ENCODE data around the gene CA10. TPM values are rescaled to one million over a fixed set of nuclear protein-coding genes. Genes with fewer than 3 reads are reported as not detected.

Gene CA10
- total and polyA plus RNA-seq, 5 experiments from 2014 or later, result not detected

DNA sequence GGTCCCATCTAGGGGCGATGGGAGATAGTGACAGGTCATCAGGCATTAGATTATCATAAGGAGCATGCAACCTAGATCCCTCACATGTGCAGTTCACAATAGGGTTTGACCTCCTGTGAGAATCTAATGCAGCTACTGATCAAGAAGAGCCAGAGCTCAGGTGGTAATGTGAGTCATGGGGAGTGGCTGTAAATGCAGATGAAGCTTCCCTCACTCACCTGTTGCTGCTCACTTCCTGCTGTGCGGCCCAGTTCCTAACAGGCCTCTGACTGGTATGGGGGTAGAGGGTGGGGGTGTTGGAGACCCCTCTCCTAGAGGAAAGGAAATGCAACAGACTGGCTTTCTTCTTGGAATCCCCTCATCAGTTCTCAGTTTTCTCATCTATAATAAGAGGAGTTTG, 131.4 kb downstream of the CA10 start:
- Mint-ChIP-seq H3K9me3 (peaks cover 0 to 6% (median under 1%) of the 10 kb centered on the region in 9 donors), H3K4me3 (no peak overlapping the region), H3K4me1 (no peaks in the 10 kb centered on the region), H3K27me3 (peaks cover 2 to 19% (median 8%) of the 10 kb centered on the region in 5 donors), H3K27ac (no peak overlapping the region), H3K36me3 (no peaks in the 10 kb centered on the region)
- ATAC-seq (no peak), DNase-seq (no peak)
- POLR2A ChIA-PET, result no interaction called here

DNA sequence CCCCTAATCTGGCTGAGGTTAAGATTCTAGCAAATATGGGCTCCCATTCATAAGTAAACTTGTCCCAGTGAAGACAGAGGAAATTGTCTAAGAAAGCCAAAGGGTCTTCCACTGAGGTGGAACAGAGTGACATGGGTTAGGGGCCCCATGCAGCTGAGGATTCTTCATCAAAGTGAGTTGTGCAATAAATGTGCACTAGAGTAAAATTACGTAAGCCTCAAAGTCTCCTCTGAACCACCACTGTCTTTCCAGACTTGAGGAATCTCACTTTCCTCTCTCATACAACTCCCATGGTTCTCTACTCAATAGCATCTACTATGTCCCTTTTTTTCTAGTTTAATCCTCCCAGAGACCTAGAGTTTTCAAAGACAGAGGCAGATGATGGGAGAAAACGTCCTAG, 132.4 kb downstream of the CA10 start:
- no peak for ATAC-seq
- Mint-ChIP-seq H3K27me3 (peaks cover 2 to 24% (median 8%) of the 10 kb centered on the region in 5 donors), H3K36me3 (no peaks in the 10 kb centered on the region)

DNA sequence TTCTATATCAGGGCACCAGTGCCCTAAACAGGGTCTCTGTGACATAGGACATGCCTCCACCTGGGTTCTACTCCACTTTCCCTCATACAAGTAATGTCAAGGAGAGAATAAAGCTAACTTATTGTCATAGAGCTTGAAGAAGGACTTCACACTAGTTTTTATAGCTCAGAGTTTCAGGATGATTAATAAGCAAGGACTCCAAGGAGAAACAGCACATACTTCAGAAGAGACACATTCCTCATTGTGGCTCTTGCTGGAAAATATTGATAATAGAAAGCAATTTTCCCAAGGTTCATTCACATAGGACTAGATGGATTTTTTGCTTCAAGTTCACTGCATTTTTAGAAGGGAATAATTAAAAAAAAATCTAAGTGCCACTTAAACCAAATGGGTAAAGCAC, 133.3 kb downstream of the CA10 start:
- peaks cover 0 to 12% (median 0%) of the 10 kb centered on the region in 9 donors for H3K9me3 Mint-ChIP-seq
- H3K4me1 Mint-ChIP-seq, result no peaks in the 10 kb centered on the region
- peaks cover 4 to 24% (median 12%) of the 10 kb centered on the region in 5 donors for H3K27me3 Mint-ChIP-seq
- POLR2A ChIA-PET, result no interaction called here
- no peak for DNase-seq
- no peaks in the 10 kb centered on the region for H3K36me3 Mint-ChIP-seq
- H3K27ac Mint-ChIP-seq, result no peak overlapping the region
- ATAC-seq, result no peak
- H3K4me3 Mint-ChIP-seq, result no peak overlapping the region

More for the DNA sequence above, 132.4 kb downstream of the CA10 start:
- DNase-seq, result no peak
- no peak overlapping the region for H3K4me3 Mint-ChIP-seq
- no peaks in the 10 kb centered on the region for H3K4me1 Mint-ChIP-seq
- no peak overlapping the region for H3K27ac Mint-ChIP-seq
- H3K9me3 Mint-ChIP-seq, result peaks cover 0 to 8% (median 0%) of the 10 kb centered on the region in 9 donors
- POLR2A ChIA-PET, result no interaction called here

DNA sequence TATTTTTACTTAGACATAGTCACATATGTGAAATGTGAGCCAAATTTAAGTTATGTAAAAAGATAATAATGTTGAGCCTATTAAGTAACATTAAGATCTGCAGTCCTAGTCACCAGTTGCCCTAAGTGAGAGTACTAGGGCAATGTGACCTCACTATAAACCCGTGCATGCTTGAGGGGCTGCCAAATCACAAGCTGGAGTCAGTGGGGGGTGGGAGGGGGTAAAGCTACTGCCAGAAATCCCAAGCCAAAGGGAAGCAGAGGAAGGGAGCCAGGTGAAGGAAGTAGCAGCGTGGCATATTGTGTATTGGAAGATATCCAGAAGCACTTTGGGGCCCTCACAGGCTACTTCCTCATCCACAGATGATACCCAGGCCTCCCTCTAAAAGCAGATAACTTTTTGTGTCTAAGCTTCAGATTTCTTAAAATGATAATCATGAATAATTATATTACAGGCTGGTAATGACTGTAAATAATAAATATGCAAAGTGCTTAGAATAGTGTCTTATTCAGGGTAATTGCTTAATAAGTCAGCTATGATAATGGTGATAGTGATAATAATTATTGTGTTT, 134.1 kb downstream of the CA10 start:
- ATAC-seq, result no peak
- no peak overlapping the region for H3K4me3 Mint-ChIP-seq

DNA sequence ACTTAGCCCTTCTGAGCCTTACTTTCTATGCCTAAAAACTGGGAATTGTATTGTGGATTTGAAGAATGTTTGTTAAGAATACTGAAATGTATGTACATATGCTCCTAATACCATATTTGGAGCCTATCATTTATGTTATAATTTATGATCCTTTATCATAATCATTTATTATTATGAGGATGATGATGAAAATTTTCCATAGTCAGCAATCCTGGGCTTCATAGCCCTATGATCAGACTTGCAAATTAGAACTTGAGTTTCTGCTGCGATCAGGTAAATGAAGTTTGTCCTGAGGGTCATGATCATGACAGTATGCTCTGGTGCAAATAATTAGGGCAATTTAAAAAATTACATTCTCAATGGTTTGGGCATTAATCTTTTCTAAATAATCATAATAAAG, 147.4 kb downstream of the CA10 start:
- POLR2A ChIA-PET, result no interaction called here
- H3K27ac Mint-ChIP-seq, result no peak overlapping the region
- H3K4me1 Mint-ChIP-seq, result no peaks in the 10 kb centered on the region
- H3K9me3 Mint-ChIP-seq, result peaks cover 0 to 9% (median 0%) of the 10 kb centered on the region in 9 donors
- peaks cover 0 to 23% (median 4%) of the 10 kb centered on the region in 5 donors for H3K27me3 Mint-ChIP-seq
- H3K4me3 Mint-ChIP-seq, result no peak overlapping the region
- peaks cover 0 to 2% (median 0%) of the 10 kb centered on the region in 3 donors for H3K36me3 Mint-ChIP-seq
- ATAC-seq (no peak), DNase-seq (no peak)

More for the DNA sequence above, 134.1 kb downstream of the CA10 start:
- H3K27ac Mint-ChIP-seq, result no peak overlapping the region
- no peaks in the 10 kb centered on the region for H3K36me3 Mint-ChIP-seq
- no peak for DNase-seq
- no peaks in the 10 kb centered on the region for H3K4me1 Mint-ChIP-seq
- H3K27me3 Mint-ChIP-seq, result peaks cover 3 to 18% (median 11%) of the 10 kb centered on the region in 5 donors
- peaks cover 0 to 12% (median 0%) of the 10 kb centered on the region in 9 donors for H3K9me3 Mint-ChIP-seq
- POLR2A ChIA-PET, result no interaction called here

DNA sequence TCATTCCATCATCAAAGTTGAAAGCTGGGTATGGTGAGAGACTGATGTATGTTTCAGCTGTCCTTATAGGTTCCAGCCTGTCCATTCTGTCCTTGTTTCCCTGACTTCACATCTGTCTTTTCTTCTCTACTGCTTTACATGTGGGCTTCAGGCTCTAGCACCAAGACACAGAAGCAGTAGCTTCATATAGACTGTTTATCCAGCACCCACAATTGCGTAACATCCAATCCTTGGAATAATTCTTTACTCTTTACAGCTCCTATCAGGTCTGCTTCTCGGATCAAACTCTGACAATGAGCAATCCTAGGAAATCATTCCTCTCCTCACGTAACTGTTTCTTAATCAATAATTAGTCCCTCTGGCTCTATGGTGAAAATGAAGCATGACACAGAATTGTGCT, 158.9 kb downstream of the CA10 start:
- DNase-seq (no peak), ATAC-seq (no peak)
- Mint-ChIP-seq H3K4me3 (no peak overlapping the region), H3K4me1 (no peaks in the 10 kb centered on the region), H3K36me3 (no peaks in the 10 kb centered on the region), H3K9me3 (peaks cover 0 to 3% (median 0%) of the 10 kb centered on the region in 9 donors), H3K27me3 (peaks cover 1 to 20% (median 3%) of the 10 kb centered on the region in 5 donors), H3K27ac (peak overlapping the region in 1 of 10 donors; percentile 56)
- POLR2A ChIA-PET, result no interaction called here

DNA sequence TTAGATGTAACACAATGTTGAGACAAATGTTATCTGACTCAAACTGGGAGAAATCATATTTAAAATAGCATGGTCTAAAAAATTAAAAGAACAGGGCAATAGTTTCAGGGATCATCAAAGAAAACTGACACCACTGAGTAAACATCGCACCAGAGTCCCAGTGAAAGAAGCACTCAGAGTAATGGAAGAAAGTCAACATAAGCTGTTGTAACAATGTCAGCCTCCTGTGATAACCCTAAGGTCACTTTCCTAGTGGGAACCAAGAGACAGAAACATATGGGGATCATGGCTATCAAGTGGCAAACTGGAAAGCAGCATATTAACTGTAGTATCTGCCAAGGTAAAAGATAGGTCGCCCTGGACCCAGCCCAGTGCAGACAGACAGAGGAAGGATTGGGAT, 160.8 kb downstream of the CA10 start:
- H3K4me1 Mint-ChIP-seq, result no peaks in the 10 kb centered on the region
- no peak for DNase-seq

DNA sequence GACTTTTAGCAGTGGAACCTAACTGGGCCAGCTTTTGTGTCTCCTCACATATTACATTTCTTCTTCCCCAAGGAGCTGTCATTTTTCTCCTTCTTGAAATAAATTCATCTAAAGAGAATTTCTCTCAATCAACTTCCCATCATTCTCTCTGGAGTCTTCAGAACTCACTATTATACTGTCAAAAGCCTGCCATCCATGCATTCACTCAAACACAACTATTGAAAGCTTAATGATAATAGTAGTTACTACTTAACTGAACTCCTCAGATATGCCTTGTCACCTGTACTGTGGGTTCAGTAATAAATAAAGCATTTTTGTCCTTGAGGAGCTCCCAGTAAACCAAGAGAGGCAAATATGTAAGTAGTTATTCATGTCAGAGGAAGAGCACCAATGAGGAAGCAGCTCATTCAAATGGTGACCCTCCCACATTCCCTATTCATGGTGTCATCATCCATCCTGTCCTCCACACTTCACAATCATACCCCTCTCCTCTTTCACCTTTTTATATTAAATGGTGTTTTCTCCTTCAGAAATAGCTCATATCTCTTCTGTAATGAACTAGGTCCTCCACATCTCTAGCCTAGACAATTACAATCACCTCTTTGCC, 162.6 kb downstream of the CA10 start:
- POLR2A ChIA-PET, result no interaction called here
- H3K4me1 Mint-ChIP-seq, result no peaks in the 10 kb centered on the region
- no peak for DNase-seq
- H3K9me3 Mint-ChIP-seq, result peaks cover 0 to 9% (median 2%) of the 10 kb centered on the region in 9 donors
- H3K4me3 Mint-ChIP-seq, result no peak overlapping the region
- no peak overlapping the region for H3K27ac Mint-ChIP-seq
- H3K27me3 Mint-ChIP-seq, result peaks cover 0 to 22% (median 3%) of the 10 kb centered on the region in 5 donors
- ATAC-seq, result no peak
- no peaks in the 10 kb centered on the region for H3K36me3 Mint-ChIP-seq

More for the DNA sequence above, 160.8 kb downstream of the CA10 start:
- Mint-ChIP-seq H3K4me3 (no peak overlapping the region), H3K36me3 (no peaks in the 10 kb centered on the region), H3K27ac (no peak overlapping the region), H3K9me3 (peaks cover 0 to 9% (median 0%) of the 10 kb centered on the region in 9 donors), H3K27me3 (peaks cover 0 to 12% (median 3%) of the 10 kb centered on the region in 5 donors)
- POLR2A ChIA-PET, result no interaction called here
- ATAC-seq, result no peak

DNA sequence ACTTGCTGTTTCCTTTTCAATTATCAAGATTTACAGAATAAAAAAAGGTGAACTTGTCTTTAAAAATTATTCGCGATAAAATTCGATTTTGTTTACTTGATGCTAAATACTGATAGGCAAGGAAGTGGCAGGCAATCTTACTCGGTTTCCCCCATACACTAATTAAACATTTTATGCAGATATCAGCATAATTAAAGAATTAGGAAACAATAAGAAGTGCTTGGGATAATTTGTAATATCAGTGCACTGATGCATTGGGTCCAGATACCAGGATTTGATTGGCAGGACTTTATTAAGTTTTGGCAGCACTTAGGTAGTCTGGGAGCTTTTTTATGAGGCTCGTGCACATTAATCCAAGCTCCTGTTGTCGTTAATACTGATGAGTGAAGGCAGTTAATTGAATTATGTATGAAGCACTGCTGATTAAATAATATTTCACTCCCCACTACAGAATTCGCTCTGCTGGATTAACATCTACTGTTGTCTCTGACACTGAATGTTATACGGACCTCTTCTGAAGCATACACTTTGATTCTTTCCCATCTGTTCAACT, 165.6 kb downstream of the CA10 start:
- Mint-ChIP-seq H3K4me1 (no peaks in the 10 kb centered on the region), H3K27me3 (peaks cover 0 to 13% (median 1%) of the 10 kb centered on the region in 5 donors), H3K9me3 (peaks cover 0 to 9% (median 3%) of the 10 kb centered on the region in 9 donors), H3K4me3 (no peak overlapping the region), H3K27ac (no peak overlapping the region), H3K36me3 (no peaks in the 10 kb centered on the region)
- POLR2A ChIA-PET, result no interaction called here
- DNase-seq, result no peak
- ATAC-seq, result no peak

DNA sequence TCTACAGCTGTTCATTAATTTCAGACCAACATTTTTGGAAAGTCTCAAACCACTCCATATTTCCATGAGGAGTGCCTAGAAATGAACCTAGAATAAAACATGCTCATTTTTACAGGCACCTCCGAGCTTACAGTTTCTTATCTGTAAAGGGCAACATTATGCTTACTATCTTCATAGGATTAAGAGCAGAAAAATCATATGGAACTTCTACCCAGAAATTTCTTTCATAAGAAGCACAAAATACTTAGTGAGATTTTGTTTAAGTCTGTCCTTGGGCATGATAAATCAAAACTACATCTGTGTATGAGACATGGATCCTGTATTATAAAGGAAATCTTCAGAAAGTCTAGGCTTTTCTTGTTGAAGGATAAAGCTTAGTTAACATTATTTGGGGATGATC, 187.4 kb downstream of the CA10 start:
- no peak for ATAC-seq
- Mint-ChIP-seq H3K4me1 (no peaks in the 10 kb centered on the region), H3K9me3 (peaks cover 0 to 13% (median 3%) of the 10 kb centered on the region in 9 donors), H3K36me3 (peaks cover 0 to 7% (median 0%) of the 10 kb centered on the region in 3 donors), H3K4me3 (no peak overlapping the region), H3K27ac (no peak overlapping the region), H3K27me3 (peaks cover 0 to 1% (median 0%) of the 10 kb centered on the region in 5 donors)
- POLR2A ChIA-PET, result no interaction called here
- no peak for DNase-seq

DNA sequence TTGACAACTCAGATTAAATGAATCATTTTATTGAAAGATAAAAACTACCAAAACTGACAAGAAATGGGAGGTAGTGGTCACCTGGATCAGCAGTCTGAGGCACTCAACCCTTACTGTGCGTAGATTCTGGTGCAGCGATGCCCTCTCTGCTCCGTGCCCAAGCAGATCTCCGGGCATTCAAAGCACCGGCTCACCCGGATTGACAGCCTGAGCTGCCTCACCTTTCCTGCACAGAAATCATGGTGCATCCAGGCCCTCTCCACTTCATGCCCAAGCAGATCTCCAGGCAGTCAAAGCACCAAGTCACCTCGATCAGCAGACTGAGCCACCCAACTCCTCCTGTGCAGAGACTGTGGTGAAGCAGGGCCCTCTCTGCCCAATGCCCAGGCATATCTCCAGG, 196.8 kb downstream of the CA10 start:
- DNase-seq (no peak), ATAC-seq (no peak)
- no peak overlapping the region for H3K4me3 Mint-ChIP-seq
- peaks cover 2 to 56% (median 37%) of the 10 kb centered on the region in 9 donors for H3K9me3 Mint-ChIP-seq
- H3K27ac Mint-ChIP-seq, result no peak overlapping the region
- POLR2A ChIA-PET, result no interaction called here
- H3K36me3 Mint-ChIP-seq, result peaks cover 0 to 22% (median 0%) of the 10 kb centered on the region in 3 donors
- no peaks in the 10 kb centered on the region for H3K4me1 Mint-ChIP-seq
- peaks cover 0 to 12% (median 6%) of the 10 kb centered on the region in 5 donors for H3K27me3 Mint-ChIP-seq

DNA sequence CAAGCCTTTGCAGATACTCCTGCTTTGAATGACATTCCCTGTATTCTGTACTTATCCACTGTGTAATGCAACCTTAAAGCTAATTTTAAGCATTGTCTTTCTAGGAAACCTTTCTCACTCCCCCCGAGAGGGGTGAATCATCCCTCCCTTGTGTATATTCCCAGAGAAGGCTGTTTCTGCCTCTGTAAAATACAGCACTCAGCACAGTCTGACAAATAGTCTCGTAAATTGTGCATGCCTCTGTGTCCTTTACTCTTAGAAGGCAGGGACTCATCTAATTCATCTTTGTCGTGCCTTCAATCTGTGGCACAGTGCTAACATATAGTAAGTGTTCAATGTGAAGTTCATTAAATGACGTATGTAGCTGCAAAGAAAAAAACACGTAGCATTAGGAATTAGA, 200.7 kb downstream of the CA10 start:
- POLR2A ChIA-PET, result no interaction called here
- no peaks in the 10 kb centered on the region for H3K4me1 Mint-ChIP-seq

DNA sequence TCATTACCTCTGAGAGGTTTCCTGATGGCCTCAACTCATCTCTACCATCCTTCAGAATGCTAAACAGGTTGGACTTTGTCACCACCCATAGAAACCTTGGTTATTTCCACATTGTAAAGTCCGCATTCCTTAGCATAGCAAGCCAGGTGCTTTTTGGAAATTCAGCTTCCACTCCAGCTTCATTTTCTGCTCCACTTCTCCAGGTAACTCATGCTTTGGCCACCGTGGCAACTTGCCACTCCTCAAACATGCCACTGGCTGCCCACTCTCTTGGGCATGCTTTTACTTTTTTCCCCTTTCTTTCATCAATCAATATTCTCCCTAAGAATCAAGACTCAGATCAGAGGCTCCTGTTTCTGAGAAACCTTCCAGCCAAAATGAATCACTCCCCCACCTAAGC, 203.3 kb downstream of the CA10 start:
- H3K36me3 Mint-ChIP-seq, result peaks cover 0 to 6% (median 0%) of the 10 kb centered on the region in 3 donors
- no peak overlapping the region for H3K27ac Mint-ChIP-seq
- ATAC-seq (no peak), DNase-seq (no peak)
- H3K27me3 Mint-ChIP-seq, result peaks cover 1 to 41% (median 4%) of the 10 kb centered on the region in 5 donors
- peaks cover 0 to 11% (median 0%) of the 10 kb centered on the region in 9 donors for H3K9me3 Mint-ChIP-seq
- no peaks in the 10 kb centered on the region for H3K4me1 Mint-ChIP-seq
- POLR2A ChIA-PET, result no interaction called here
- H3K4me3 Mint-ChIP-seq, result no peak overlapping the region

More for the DNA sequence above, 200.7 kb downstream of the CA10 start:
- Mint-ChIP-seq H3K4me3 (no peak overlapping the region), H3K27ac (no peak overlapping the region), H3K9me3 (peaks cover 0 to 25% (median 16%) of the 10 kb centered on the region in 9 donors), H3K27me3 (peaks cover 0 to 32% (median 6%) of the 10 kb centered on the region in 5 donors), H3K36me3 (peaks cover 0 to 15% (median 0%) of the 10 kb centered on the region in 3 donors)
- ATAC-seq (no peak), DNase-seq (no peak)

Measured in naive thymus-derived CD8-positive, alpha-beta T cell (primary cell).